ENCODE data around the gene RALGPS2. TPM values are rescaled to one million over a fixed set of nuclear protein-coding genes. Genes with fewer than 3 reads are reported as not detected.

The RALGPS2 gene
- total RNA-seq, 1 donor from 2014 or later = 29.8 TPM

DNA sequence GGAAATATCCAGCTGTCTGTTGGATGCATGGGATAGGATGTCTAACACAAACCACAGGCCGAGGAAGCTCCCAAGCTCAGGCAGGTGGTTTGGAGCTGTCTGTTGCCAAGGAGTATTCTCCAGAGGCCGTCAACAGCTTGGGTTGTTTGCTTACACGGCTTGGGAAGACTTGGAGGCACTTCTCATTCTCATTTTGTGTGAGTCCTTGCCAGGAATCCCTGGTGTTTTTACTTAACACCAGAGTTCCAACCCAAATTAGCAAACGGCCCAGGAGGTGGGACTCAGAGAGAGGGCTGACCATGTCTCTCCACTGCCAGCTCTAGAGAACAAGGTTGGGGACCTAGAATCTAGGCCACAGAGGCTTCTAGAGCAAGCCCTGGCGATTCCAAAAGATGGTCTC, 228.0 kb downstream of the RALGPS2 start:
- no peak for DNase-seq (ENCODE audit: low spot score)
- no peak overlapping the region for H3K27ac Mint-ChIP-seq (ENCODE audit: unreplicated experiment)
- no peak overlapping the region for H3K4me3 Mint-ChIP-seq (ENCODE audit: unreplicated experiment)
- H3K36me3 Mint-ChIP-seq (ENCODE audit: low read depth, unreplicated experiment) = no peaks in the 10 kb centered on the region
- H3K27me3 Mint-ChIP-seq (ENCODE audit: unreplicated experiment) = peaks cover 13% of the 10 kb centered on the region
- TF ChIP-seq, protein P1, sequence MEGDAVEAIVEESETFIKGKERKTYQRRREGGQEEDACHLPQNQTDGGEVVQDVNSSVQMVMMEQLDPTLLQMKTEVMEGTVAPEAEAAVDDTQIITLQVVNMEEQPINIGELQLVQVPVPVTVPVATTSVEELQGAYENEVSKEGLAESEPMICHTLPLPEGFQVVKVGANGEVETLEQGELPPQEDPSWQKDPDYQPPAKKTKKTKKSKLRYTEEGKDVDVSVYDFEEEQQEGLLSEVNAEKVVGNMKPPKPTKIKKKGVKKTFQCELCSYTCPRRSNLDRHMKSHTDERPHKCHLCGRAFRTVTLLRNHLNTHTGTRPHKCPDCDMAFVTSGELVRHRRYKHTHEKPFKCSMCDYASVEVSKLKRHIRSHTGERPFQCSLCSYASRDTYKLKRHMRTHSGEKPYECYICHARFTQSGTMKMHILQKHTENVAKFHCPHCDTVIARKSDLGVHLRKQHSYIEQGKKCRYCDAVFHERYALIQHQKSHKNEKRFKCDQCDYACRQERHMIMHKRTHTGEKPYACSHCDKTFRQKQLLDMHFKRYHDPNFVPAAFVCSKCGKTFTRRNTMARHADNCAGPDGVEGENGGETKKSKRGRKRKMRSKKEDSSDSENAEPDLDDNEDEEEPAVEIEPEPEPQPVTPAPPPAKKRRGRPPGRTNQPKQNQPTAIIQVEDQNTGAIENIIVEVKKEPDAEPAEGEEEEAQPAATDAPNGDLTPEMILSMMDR (IDR thresholded peaks at IDR 0.05; ENCODE audit: unreplicated experiment) = no peak
- no peaks in the 10 kb centered on the region for H3K9me3 Mint-ChIP-seq (ENCODE audit: unreplicated experiment)
- H3K4me1 Mint-ChIP-seq (ENCODE audit: unreplicated experiment) = no peaks in the 10 kb centered on the region

DNA sequence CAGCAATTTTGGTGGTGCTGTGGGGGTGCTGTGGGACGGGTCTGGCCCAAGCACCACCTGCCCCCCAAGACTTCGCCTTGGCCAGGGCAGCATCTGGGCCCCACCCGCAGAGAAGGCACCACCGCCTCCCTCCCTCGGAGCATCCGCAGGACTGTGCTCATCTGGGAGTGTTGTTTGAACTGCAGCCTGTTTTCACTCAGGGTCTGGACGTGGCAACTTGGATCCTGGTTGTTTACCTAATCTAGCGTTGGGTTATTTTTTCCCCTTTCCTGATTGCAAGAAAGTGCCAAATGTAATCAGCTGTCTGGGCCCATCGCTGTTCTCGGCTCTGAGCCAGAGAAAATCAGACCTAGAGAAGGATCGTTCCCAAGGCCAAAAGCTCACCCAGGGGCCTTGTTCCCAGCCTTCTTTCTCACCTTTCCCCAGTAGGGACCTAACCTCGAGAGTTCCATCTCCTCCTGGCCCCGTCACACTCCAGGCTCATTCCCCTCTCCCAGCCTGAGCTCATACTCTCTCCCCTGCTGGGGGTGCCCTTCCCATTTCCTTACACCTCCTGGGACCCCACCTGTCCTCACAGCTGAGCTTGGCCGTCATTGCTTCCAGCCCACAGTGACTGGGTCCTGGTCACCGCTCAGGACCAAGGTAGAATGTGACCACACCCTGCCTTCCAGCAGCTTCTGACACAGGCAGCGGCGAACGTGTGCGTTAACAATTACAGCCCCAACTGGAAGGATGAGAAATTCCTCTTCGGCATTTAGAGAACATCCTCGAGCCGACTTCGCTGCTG, 228.7 kb downstream of the RALGPS2 start:
- Mint-ChIP-seq H3K4me1 (ENCODE audit: unreplicated experiment) (no peaks in the 10 kb centered on the region), H3K9me3 (ENCODE audit: unreplicated experiment) (no peaks in the 10 kb centered on the region), H3K27me3 (ENCODE audit: unreplicated experiment) (peaks cover 13% of the 10 kb centered on the region), H3K36me3 (ENCODE audit: low read depth, unreplicated experiment) (no peaks in the 10 kb centered on the region), H3K4me3 (ENCODE audit: unreplicated experiment) (no peak overlapping the region), H3K27ac (ENCODE audit: unreplicated experiment) (no peak overlapping the region)
- TF ChIP-seq, protein P1 (IDR thresholded peaks at IDR 0.05; ENCODE audit: unreplicated experiment) = no peak
- no peak for DNase-seq (ENCODE audit: low spot score)

DNA sequence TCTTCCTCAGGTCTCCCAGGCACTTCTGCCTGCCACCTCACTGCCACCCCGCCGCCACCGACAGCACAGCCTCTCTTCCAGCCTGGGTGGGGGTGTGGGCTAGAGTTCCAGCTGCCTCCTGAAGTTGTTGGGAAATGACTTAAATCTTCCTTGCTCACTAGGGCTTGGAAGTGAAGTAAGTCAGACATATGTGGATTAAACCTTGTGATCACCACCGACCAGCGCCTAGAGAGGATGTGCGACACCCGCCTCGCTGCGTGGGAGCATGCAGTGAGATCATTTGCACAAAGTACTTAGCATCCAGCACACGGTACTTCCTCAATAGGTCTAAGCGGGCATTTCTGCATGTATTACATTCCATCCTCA, 229.3 kb downstream of the RALGPS2 start:
- H3K27me3 Mint-ChIP-seq (ENCODE audit: unreplicated experiment) = peaks cover 13% of the 10 kb centered on the region
- no peaks in the 10 kb centered on the region for H3K36me3 Mint-ChIP-seq (ENCODE audit: low read depth, unreplicated experiment)

DNA sequence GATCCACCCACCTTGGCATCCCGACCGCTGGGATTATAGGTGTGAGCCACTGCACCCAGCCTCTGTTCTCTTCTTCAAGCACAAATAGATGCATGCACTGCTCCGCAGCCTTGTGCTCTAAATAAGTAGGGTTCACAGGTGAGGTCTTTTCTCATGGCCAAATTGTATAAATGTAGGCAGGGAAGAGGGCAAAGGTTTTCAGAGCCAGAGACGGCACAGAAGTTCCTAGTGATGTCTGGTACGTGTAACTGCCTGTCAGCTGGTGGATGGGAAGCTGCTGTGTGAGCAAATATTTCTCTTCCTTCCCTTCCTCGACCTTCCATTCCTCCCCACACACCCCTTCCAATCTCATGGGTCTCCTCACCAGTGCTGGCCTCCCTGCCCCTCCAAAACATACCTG, 229.9 kb downstream of the RALGPS2 start:
- Mint-ChIP-seq H3K9me3 (ENCODE audit: unreplicated experiment) (no peaks in the 10 kb centered on the region), H3K4me3 (ENCODE audit: unreplicated experiment) (no peak overlapping the region), H3K27me3 (ENCODE audit: unreplicated experiment) (peaks cover 13% of the 10 kb centered on the region), H3K27ac (ENCODE audit: unreplicated experiment) (no peak overlapping the region), H3K4me1 (ENCODE audit: unreplicated experiment) (no peaks in the 10 kb centered on the region), H3K36me3 (ENCODE audit: low read depth, unreplicated experiment) (no peaks in the 10 kb centered on the region)
- TF ChIP-seq, protein P1 (IDR thresholded peaks at IDR 0.05; ENCODE audit: unreplicated experiment) = no peak
- DNase-seq (ENCODE audit: low spot score) = no peak

More for the DNA sequence above, 229.3 kb downstream of the RALGPS2 start:
- TF ChIP-seq, protein P1 (IDR thresholded peaks at IDR 0.05; ENCODE audit: unreplicated experiment) = no peak
- Mint-ChIP-seq H3K27ac (ENCODE audit: unreplicated experiment) (no peak overlapping the region), H3K9me3 (ENCODE audit: unreplicated experiment) (no peaks in the 10 kb centered on the region), H3K4me3 (ENCODE audit: unreplicated experiment) (no peak overlapping the region), H3K4me1 (ENCODE audit: unreplicated experiment) (no peaks in the 10 kb centered on the region)
- no peak for DNase-seq (ENCODE audit: low spot score)

DNA sequence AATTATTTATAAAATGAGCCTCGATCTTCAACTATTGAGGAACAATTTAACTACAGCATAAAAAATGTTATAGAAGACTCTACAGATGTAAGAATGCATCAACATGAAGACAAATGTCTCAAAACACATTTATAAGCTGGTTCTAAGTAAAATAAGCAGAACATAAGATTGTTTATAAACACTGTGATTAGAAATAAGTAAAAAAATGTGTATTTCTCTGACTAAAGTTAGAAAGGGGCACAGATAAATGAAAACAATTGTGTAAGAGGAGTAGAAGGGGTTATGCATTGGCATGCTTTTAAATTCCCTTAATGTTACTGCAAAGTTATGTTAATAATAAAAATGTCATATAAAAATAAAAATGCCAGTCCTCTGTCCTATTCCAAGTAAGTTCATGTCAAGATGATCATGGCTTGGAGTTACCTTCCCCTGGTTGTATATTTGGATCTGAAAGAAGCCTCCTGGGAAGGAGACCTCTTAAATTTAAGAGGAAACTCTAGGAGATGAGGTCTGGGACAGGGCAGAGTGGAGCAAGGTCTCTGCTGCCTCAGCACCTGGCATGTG, 230.4 kb downstream of the RALGPS2 start:
- H3K27me3 Mint-ChIP-seq (ENCODE audit: unreplicated experiment) = peaks cover 13% of the 10 kb centered on the region
- no peak overlapping the region for H3K27ac Mint-ChIP-seq (ENCODE audit: unreplicated experiment)
- no peak overlapping the region for H3K4me3 Mint-ChIP-seq (ENCODE audit: unreplicated experiment)
- TF ChIP-seq, protein P1 (IDR thresholded peaks at IDR 0.05; ENCODE audit: unreplicated experiment) = no peak
- DNase-seq (ENCODE audit: low spot score) = no peak
- H3K4me1 Mint-ChIP-seq (ENCODE audit: unreplicated experiment) = no peaks in the 10 kb centered on the region
- H3K36me3 Mint-ChIP-seq (ENCODE audit: low read depth, unreplicated experiment) = no peaks in the 10 kb centered on the region
- H3K9me3 Mint-ChIP-seq (ENCODE audit: unreplicated experiment) = no peaks in the 10 kb centered on the region
